HepG2 (cell line): Measurements from ENCODE around the gene INTS6. TPM values are rescaled to one million over a fixed set of nuclear protein-coding genes. Genes with fewer than 3 reads are reported as not detected.
A peak's percentile ranks its signal among the peaks of the same experiment; 100 is the strongest.

Experiments
- ARID5B ChIP-seq: IDR thresholded peaks from 2 replicates; pipeline ENCODE4 v1.4.0; 2020; ENCODE audit warnings: mild to moderate bottlenecking, missing genetic modification reagents
- ATF4 ChIP-seq, 2 experiments: fragments of 450-650 bp in 1 of 2; sonication (generic) in 1 of 2; formaldehyde crosslinking; IDR thresholded peaks; 2 replicates each; pipeline versions ENCODE4 v1.5.0 to v1.8.0; 2020 to 2022; ENCODE audit warnings: mild to moderate bottlenecking in 1 of 2, missing genetic modification reagents in 1 of 2
- FOXA3 ChIP-seq: IDR thresholded peaks from 2 replicates; pipeline ENCODE4 v1.6.1; 2016; ENCODE audit warnings: missing genetic modification reagents, missing compliant biosample characterization
- GLMP ChIP-seq: sonication (generic); formaldehyde crosslinking; IDR thresholded peaks from 2 replicates; pipeline ENCODE4 v1.9.0; 2021; ENCODE audit warnings: missing genetic modification reagents, mild to moderate bottlenecking, borderline replicate concordance
- HNF1A ChIP-seq, 2 experiments: sonication (generic) in 1 of 2; formaldehyde crosslinking in 1 of 2; IDR thresholded peaks; 2 replicates each; pipeline versions ENCODE4 v1.4.0 to v1.6.1; 2016 to 2020; ENCODE audit warnings: borderline replicate concordance in 1 of 2, low read depth in 1 of 2, mild to moderate bottlenecking in 1 of 2, missing genetic modification reagents in 1 of 2
- KAT8 ChIP-seq: IDR thresholded peaks from 2 replicates; pipeline ENCODE4 v1.6.1; 2016; ENCODE audit warnings: missing genetic modification reagents, missing compliant biosample characterization
- RXRA ChIP-seq: sonication (generic); formaldehyde crosslinking; IDR thresholded peaks from 2 replicates; pipeline ENCODE4 v1.5.1; 2020; ENCODE audit warnings: missing genetic modification reagents
- SIN3A ChIP-seq: IDR thresholded peaks from 2 replicates; pipeline ENCODE4 v1.6.1; 2011; ENCODE audit warnings: low read depth, mild to moderate bottlenecking, control low read depth, low read length, borderline replicate concordance
- ZFP36L2 ChIP-seq: sonication (generic); formaldehyde crosslinking; IDR thresholded peaks from 2 replicates; pipeline ENCODE4 v1.4.0; 2020; ENCODE audit warnings: missing genetic modification reagents
- ZFP91 ChIP-seq: sonication (generic); formaldehyde crosslinking; IDR thresholded peaks from 2 replicates; pipeline ENCODE4 v1.9.0; 2022; ENCODE audit warnings: missing genetic modification reagents, mild to moderate bottlenecking, borderline replicate concordance
- ZFX ChIP-seq: sonication (generic); formaldehyde crosslinking; IDR thresholded peaks from 2 replicates; pipeline ENCODE4 v1.4.0; 2020; ENCODE audit warnings: mild to moderate bottlenecking, low read depth, missing genetic modification reagents, moderate library complexity
- ZNF205 ChIP-seq: IDR thresholded peaks from 2 replicates; pipeline ENCODE4 v1.6.1; 2018; ENCODE audit warnings: missing biosample characterization, missing genetic modification reagents
- ZNF713 ChIP-seq: sonication (generic); formaldehyde crosslinking; IDR thresholded peaks from 2 replicates; pipeline ENCODE4 v1.4.0; 2020; ENCODE audit warnings: mild to moderate bottlenecking, missing genetic modification reagents
- ZNF740 ChIP-seq: sonication (generic); formaldehyde crosslinking; IDR thresholded peaks from 2 replicates; pipeline ENCODE4 v1.4.0; 2020; ENCODE audit warnings: missing genetic modification reagents
- polyA plus RNA-seq, 8 experiments: library from polyadenylated mRNA; depleted of rRNA in 3 of 8; stranded (reverse) in 7 of 8; unstranded in 1 of 8; fragments of >200 nt; fragmentation: Illumina TruSeq in 4 of 8; extraction: Trizol in 4 of 8; gene quantifications; 2 replicates each; pipeline versions ENCODE4 v1.2.1 to v1.2.3, GENCODE V29; 2011 to 2016; ENCODE audit warnings: low read depth in 4 of 8, missing spikeins in 1 of 8, mixed read lengths in 1 of 8; ENCODE audit not compliant: insufficient read depth in 1 of 8
- total RNA-seq, 5 experiments: library from RNA; depleted of rRNA; stranded (reverse); fragments of >200 nt; fragmentation: Illumina TruSeq; extraction: Trizol; gene quantifications; 2 replicates each; pipeline ENCODE4 v1.2.3, GENCODE V29; 2016; ENCODE audit warnings: low read depth in 1 of 5

The INTS6 gene
- total and polyA plus RNA-seq, 2 of the 13 experiments (the other 11 are each of a cell fraction or from before 2014, with no cell fraction given): 27.9 to 38.4 TPM

GRCh38 chr13:51453207-51453958 lies 547 bp upstream of the INTS6 start (continued):
- TF ChIP-seq GLMP (CRISPR knock-in tag) (no peak), KAT8 (CRISPR knock-in tag) (peak; percentile 37; the same call in 1 of the 2 replicates), FOXA3 (peak; percentile 15; the same call in 1 of the 2 replicates), ATF4 (CRISPR knock-in tag; IDR thresholded peaks at IDR 0.05) (0 out of 4 replicates have a peak, but pooled peaks of 1 of the 2 experiments have one; percentile 9), ZNF740 (0 out of 2 replicates have a peak, but pooled peaks have one; percentile 16), RXRA (CRISPR knock-in tag) (0 out of 2 replicates have a peak, but pooled peaks have one; percentile 3), ZFP91 (peak; percentile 67; the same call in 1 of the 2 replicates), HNF1A (IDR thresholded peaks at IDR 0.05; ENCODE audit: low read depth) (0 out of 2 replicates have a peak, but pooled peaks have one; percentile 11), HNF1A (CRISPR knock-in tag; IDR thresholded peaks at IDR 0.05; ENCODE audit: borderline replicate concordance) (peak; percentile 19; the same call in 1 of the 2 replicates), ZNF205 (CRISPR knock-in tag) (0 out of 2 replicates have a peak, but pooled peaks have one; percentile 64), ZNF713 (CRISPR knock-in tag) (no peak), ZFP36L2 (0 out of 2 replicates have a peak, but pooled peaks have one; percentile 30), ARID5B (peak; percentile 27; the same call in 1 of the 2 replicates), SIN3A (peak; percentile 66; the same call in 1 of the 2 replicates), ZFX (peak; percentile 91)
